Fibroblast of the aortic adventitia (primary cell): Measurements from ENCODE around the gene RNASEH2A. TPM values are rescaled to one million over a fixed set of nuclear protein-coding genes. Genes with fewer than 3 reads are reported as not detected.

Experiments
- DNase-seq: peaks from one replicate; pipeline ENCODE4 v3.0.0-alpha.2; 2010; ENCODE audit warnings: low read depth
- H3K4me3 ChIP-seq: 2 replicates; pipeline ENCODE4 v1.5.1; 2011; ENCODE audit warnings: low read depth, mild to moderate bottlenecking, control low read depth, low read length, moderate library complexity
- total RNA-seq: library from RNA; depleted of rRNA; stranded (reverse); fragments of >200 nt; gene quantifications from 2 replicates; pipeline ENCODE4 v1.2.3, GENCODE V29; 2012; ENCODE audit warnings: low replicate concordance
- TF ChIP-seq, protein P1 (sequence below): IDR thresholded peaks from 2 replicates; pipeline ENCODE4 v1.5.1; 2011; ENCODE audit warnings: mild to moderate bottlenecking, low read length, control low read depth, inconsistent platforms; ENCODE audit not compliant: insufficient read depth

Gene RNASEH2A
- total RNA-seq, 1 donor: 37.4 TPM

DNA sequence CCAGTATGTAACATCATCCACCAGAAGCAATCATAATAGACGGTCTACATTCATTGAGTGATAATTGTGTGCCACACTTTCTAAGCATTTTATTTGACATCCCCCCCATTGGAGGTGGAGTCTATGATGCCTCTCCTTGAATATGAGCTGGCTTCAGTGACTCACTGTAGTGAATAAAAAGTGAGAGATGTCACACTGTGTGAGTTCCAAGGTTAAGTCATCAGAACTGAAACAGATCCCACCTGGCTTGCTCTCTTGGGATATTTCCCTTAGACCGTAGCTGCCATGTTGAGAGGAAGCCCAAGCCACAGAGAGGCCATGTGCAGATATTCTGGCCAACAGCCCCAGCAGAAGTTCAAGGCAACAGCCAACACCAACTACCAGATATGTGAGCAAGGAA lies 15.4 kb downstream of the RNASEH2A start:
- H3K4me3 ChIP-seq: no peak overlapping the region
- TF ChIP-seq, protein P1, sequence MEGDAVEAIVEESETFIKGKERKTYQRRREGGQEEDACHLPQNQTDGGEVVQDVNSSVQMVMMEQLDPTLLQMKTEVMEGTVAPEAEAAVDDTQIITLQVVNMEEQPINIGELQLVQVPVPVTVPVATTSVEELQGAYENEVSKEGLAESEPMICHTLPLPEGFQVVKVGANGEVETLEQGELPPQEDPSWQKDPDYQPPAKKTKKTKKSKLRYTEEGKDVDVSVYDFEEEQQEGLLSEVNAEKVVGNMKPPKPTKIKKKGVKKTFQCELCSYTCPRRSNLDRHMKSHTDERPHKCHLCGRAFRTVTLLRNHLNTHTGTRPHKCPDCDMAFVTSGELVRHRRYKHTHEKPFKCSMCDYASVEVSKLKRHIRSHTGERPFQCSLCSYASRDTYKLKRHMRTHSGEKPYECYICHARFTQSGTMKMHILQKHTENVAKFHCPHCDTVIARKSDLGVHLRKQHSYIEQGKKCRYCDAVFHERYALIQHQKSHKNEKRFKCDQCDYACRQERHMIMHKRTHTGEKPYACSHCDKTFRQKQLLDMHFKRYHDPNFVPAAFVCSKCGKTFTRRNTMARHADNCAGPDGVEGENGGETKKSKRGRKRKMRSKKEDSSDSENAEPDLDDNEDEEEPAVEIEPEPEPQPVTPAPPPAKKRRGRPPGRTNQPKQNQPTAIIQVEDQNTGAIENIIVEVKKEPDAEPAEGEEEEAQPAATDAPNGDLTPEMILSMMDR: no peak
- no peak for DNase-seq

DNA sequence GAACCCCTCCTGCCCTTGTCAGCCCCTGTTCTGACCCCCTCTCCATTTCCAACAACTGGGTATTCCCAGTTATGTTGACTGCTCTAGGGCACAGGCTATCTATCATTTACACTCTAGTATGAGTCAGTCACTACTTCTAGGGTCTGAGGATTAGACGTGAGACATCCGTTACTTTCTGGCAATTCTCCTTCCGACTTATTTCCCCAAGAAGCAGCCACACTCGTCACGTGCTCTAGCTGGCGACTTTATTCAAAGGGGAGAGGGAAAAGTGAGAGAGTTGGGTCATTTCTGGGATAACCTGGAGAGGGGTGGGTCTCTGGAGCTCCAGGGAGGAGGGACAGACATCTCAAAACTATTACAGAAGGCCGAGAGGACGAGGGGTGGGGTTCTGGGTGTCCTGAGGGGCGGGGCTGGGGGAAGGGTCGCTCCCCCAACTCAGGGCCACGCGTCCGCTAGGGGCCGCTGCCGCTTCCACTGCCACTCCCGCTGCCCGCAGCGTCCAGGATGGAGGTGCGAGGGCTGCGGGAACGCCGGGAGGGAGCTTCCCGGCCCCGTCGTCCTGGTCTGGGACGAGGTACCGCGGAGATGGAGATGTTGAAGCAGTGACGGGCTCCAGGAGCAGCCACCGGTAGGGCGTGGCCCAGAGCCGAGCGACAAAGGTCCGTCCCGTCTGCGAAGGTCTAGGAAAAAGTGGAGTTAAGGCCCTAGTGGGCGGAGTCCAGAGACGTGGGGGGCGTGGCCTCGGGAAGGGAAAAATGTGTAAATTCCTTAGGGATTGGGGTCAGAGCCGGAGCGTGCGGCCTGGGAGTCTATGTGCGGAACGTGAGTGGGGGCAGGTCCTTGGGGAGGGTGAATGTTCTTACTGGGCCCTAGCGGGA lies 19.1 kb downstream of the RNASEH2A start:
- DNase-seq: no peak
- TF ChIP-seq, protein P1: peak; percentile 26
- no peak overlapping the region for H3K4me3 ChIP-seq

DNA sequence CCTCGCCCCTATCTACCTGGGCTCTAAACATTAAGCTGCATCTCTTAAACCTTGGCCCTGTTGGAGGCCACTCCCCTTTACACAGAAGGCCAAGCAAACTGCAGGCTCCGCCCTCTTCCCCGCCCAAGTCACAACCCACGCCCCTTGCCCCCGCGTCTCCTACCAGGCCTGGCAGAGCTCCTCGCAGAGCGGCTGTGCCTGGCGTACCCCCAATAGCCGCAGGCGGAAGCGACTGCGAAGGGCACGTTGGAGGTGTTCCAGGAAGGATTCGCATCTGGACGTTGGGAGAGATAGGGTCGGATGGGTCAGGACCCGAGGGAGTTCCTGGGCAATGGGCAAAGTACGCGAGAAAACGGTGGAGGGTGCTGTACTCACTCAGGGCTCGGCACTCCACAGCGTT lies 22.1 kb downstream of the RNASEH2A start:
- DNase-seq: no peak
- TF ChIP-seq, protein P1: no peak
- no peak overlapping the region for H3K4me3 ChIP-seq

DNA sequence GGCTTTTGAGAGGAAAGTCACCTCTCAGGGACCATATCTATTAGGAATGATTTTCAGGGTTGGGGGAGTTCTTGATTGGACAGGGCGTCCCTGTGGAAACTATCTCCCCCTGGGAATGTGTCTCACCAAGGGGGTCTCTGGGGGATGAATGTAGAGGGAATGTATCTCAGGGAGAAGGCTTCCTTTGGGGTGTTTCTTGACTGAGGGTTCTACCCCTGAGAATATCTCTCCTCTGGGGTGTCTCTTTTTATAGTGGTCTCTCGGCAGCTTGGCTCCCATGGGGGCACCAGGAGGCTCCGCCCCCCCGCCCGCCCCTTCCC lies 27.0 kb downstream of the RNASEH2A start:
- DNase-seq: no peak
- TF ChIP-seq, protein P1: no peak

DNA sequence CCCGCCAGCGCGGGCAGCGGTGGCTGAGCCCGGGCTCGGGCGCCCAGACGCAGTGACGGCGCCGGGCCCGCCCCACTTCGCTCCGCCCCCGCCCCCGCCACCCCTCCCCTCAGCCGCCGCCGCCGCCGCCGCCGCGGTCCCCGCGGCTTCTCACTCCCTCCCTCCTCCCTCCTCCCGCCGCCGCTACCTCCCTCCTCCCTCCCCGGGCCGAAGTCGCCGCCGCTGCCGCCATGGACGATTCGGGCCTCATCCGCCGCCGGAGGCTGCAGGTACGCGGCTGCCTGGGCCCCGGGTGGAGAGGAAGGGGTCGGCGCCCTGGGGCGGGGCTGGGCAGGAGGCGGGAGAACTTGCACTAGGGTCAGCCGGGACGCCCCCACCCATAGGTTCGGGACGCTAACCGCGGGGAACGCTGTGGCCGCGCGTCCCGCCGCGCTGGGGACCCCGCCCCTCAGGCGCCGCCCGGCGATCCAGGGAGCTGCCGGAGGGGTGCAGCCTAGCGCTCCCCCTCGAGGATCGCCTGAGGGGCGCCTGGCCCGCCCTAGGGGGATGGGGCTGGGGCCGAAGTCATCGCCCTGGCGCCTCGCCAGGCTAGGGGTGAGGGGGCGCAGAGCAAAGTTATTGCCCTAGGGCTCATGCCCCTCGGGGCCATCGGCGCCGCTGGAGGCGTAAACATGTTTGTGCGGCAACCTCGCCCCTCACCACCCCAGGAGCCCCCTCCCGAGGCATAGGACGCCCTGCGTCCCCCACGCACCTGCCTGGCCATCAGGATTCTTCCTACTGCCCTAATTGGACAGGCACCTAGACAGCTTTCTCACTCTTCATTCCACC lies 27.6 kb downstream of the RNASEH2A start:
- peak overlapping the region; percentile 48 for H3K4me3 ChIP-seq
- TF ChIP-seq, protein P1: no peak
- no peak for DNase-seq

More for the DNA sequence above, 27.0 kb downstream of the RNASEH2A start:
- peak overlapping the region; percentile 3 for H3K4me3 ChIP-seq

DNA sequence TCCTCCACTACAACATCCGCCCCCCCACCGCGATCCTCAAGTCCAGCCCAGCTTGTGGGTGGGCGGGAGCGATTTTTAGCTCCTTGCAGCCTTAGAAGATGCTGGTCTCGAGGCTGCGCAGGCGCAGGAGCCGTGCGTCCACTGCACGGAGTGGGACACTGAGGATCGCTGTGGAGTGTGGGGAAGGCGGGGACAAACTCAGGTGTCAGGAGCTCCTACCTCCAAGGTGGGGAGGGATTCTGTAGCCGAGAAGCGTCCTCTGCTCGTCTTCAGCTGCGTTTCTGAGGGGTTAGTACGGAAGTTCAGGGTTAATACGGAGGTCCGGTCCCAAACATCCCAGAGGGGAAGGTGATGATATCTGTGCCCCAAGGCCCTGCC lies 28.2 kb downstream of the RNASEH2A start, which contains the start of gene RTBDN:
RTBDN (minus strand) TSS at position 14 of the 378 bp plus-strand sequence. CDS start 4,600 bp downstream, outside the sequence.
- no peak for DNase-seq
- TF ChIP-seq, protein P1: no peak
- peak within 1 kb of the TSS; percentile 48 for H3K4me3 ChIP-seq
